Keratinocyte (primary cell): ENCODE results near the gene HSPBP1. TPM values are rescaled to one million over a fixed set of nuclear protein-coding genes. Genes with fewer than 3 reads are reported as not detected.

Experiments used
- DNase-seq: peaks from one replicate; pipeline ENCODE4 v3.0.0-alpha.2; 2011; ENCODE audit warnings: low read depth, missing footprints, low spot score
- FAIRE-seq: peaks from 2 replicates; lab custom pipeline; 2011; peaks lifted over from hg19 to GRCh38; lab: Jason Lieb, UNC
- H2AFZ ChIP-seq: 2 replicates; pipeline ENCODE4 v1.6.0; 2012; ENCODE audit warnings: low read length, control low read depth, inconsistent platforms; ENCODE audit not compliant: control insufficient read depth
- H3K27ac ChIP-seq: 2 replicates; pipeline ENCODE4 v1.5.1; 2011; ENCODE audit warnings: low read length; ENCODE audit not compliant: control insufficient read depth, insufficient read depth
- H3K27me3 ChIP-seq: 3 replicates; pipeline ENCODE4 v1.6.0; 2011; ENCODE audit warnings: low read length; ENCODE audit not compliant: control insufficient read depth, insufficient read depth; ENCODE audit errors: extremely low read depth
- H3K36me3 ChIP-seq, 2 experiments: 2 replicates in 1 of 2; 3 replicates in 1 of 2; pipeline ENCODE4 v1.5.1; 2011; ENCODE audit warnings: low read length in 2 of 2, mild to moderate bottlenecking in 1 of 2; ENCODE audit not compliant: control insufficient read depth in 2 of 2, insufficient read depth in 2 of 2; ENCODE audit errors: extremely low read depth in 1 of 2
- H3K4me1 ChIP-seq: 3 replicates; pipeline ENCODE4 v1.5.1; 2011; ENCODE audit warnings: low read length; ENCODE audit not compliant: control insufficient read depth, insufficient read depth; ENCODE audit errors: extremely low read depth
- H3K4me2 ChIP-seq: 3 replicates; pipeline ENCODE4 v1.6.0; 2011; ENCODE audit warnings: low read depth, low read length; ENCODE audit not compliant: control insufficient read depth, insufficient read depth; ENCODE audit errors: extremely low read depth
- H3K4me3 ChIP-seq, 3 experiments: fragments of 200-600 bp in 1 of 3; sonication (generic) in 1 of 3; 2 replicates in 2 of 3; 3 replicates in 1 of 3; pipeline ENCODE4 v1.5.1; 2011 to 2016; ENCODE audit warnings: low read length in 3 of 3, mild to moderate bottlenecking in 3 of 3, control low read depth in 2 of 3, inconsistent platforms in 1 of 3, low read depth in 1 of 3, mixed read lengths in 1 of 3, mixed run types in 1 of 3, moderate library complexity in 1 of 3; ENCODE audit not compliant: control insufficient read depth in 2 of 3, insufficient read depth in 2 of 3; ENCODE audit errors: extremely low read depth in 1 of 3
- H3K79me2 ChIP-seq: 2 replicates; pipeline ENCODE4 v1.6.0; 2012; ENCODE audit warnings: low read length; ENCODE audit not compliant: control insufficient read depth, insufficient read depth
- H3K9ac ChIP-seq: 3 replicates; pipeline ENCODE4 v1.6.0; 2011; ENCODE audit warnings: low read length; ENCODE audit not compliant: control insufficient read depth, insufficient read depth; ENCODE audit errors: extremely low read depth
- H3K9me1 ChIP-seq: 3 replicates; pipeline ENCODE4 v1.6.0; 2011; ENCODE audit warnings: low read length; ENCODE audit not compliant: control insufficient read depth, insufficient read depth; ENCODE audit errors: extremely low read depth
- H3K9me3 ChIP-seq: 2 replicates; pipeline ENCODE4 v1.5.1; 2012; ENCODE audit warnings: low read depth, low read length; ENCODE audit not compliant: control insufficient read depth
- H4K20me1 ChIP-seq: 3 replicates; pipeline ENCODE4 v1.6.0; 2011; ENCODE audit warnings: low read length; ENCODE audit not compliant: control insufficient read depth, insufficient read depth; ENCODE audit errors: extremely low read depth
- EZH2 ChIP-seq: IDR thresholded peaks from one replicate; pipeline ENCODE4 v1.6.1; 2012; ENCODE audit warnings: inconsistent platforms, mild to moderate bottlenecking, low read length, moderate library complexity
- dilution Hi-C: fragments of 300-500 bp; cut with MboI; formaldehyde crosslinking; loops from one replicate; pipeline ENCODE4 v1.7.0; 2020; ENCODE audit warnings: low sequenced_read_pairs; ENCODE audit not compliant: extremely low pct_ligation_motif_present
- polyA plus RNA-seq, 5 experiments: library from polyadenylated mRNA; depleted of rRNA in 3 of 5; stranded (reverse) in 3 of 5; stranded (forward) in 1 of 5; unstranded in 1 of 5; fragments of >200 nt; gene quantifications; 1 replicate in 1 of 5; 2 replicates in 3 of 5; 3 replicates in 1 of 5; pipeline versions ENCODE4 v1.2.1 to v1.2.3, GENCODE V29; 2011 to 2012; ENCODE audit warnings: missing spikeins in 2 of 5, low read depth in 1 of 5, low replicate concordance in 1 of 5
- TF ChIP-seq, protein P1 (sequence below), 3 experiments: IDR thresholded peaks in 1 of 3; conservative IDR thresholded peaks in 1 of 3; optimal IDR thresholded peaks in 1 of 3; 2 replicates in 2 of 3; 3 replicates in 1 of 3; pipeline versions ENCODE3 to v1.5.1; 2011; ENCODE audit warnings: low read length in 3 of 3, mild to moderate bottlenecking in 3 of 3, moderate library complexity in 2 of 3, control low read depth in 1 of 3, inconsistent platforms in 1 of 3; ENCODE audit not compliant: insufficient read depth in 2 of 3; ENCODE audit errors: extremely low read depth in 1 of 3

HSPBP1 gene
- polyA plus RNA-seq, 1 donor (not counting 4 experiments of a cell fraction or from before 2014, with no cell fraction given): 20.2 TPM

DNA sequence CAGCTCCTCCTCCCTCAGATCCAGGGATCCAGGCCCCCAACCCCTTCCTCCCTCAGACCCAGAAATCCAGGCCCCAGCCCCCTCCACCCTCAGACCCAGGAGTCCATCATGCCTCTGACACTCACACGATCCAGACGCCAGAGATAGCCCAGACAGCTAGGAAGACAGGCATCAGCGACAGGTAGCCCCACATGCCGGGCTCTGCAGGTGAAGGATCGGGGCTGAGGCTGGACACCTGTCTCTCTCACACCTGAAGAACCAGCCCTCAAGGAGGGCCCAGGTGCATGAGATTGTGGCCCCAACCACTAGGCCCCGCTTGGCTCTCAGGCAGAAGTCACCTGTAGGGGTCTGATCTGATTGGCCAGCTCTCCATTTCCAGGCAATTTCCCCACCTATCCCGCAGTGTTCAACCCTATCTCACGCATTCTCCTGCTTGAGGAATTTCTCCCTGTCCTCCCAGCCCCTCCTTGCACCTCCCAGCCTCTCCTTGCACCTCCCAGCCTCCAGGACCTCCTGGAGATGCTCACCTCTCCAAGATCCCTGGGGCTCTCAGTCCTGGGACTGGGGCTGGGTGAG is 41.0 kb upstream of the HSPBP1 start:
- Histone ChIP-seq H3K27ac (no peak overlapping the region), H3K9ac (no peak overlapping the region), H3K4me2 (no peak overlapping the region), H3K27me3 (peaks cover 19% of the 10 kb centered on the region), H3K4me1 (peaks cover 5% of the 10 kb centered on the region), H4K20me1 (no peaks in the 10 kb centered on the region), H3K9me3 (no peaks in the 10 kb centered on the region), H3K79me2 (no peaks in the 10 kb centered on the region), H3K36me3 (no peaks in the 10 kb centered on the region), H3K9me1 (no peaks in the 10 kb centered on the region), H3K4me3 (no peak overlapping the region), H2AFZ (no peak overlapping the region)
- dilution Hi-C loops: no loop called here
- no peak for DNase-seq
- FAIRE-seq: no peak
- TF ChIP-seq EZH2: no peak
- TF ChIP-seq, protein P1, sequence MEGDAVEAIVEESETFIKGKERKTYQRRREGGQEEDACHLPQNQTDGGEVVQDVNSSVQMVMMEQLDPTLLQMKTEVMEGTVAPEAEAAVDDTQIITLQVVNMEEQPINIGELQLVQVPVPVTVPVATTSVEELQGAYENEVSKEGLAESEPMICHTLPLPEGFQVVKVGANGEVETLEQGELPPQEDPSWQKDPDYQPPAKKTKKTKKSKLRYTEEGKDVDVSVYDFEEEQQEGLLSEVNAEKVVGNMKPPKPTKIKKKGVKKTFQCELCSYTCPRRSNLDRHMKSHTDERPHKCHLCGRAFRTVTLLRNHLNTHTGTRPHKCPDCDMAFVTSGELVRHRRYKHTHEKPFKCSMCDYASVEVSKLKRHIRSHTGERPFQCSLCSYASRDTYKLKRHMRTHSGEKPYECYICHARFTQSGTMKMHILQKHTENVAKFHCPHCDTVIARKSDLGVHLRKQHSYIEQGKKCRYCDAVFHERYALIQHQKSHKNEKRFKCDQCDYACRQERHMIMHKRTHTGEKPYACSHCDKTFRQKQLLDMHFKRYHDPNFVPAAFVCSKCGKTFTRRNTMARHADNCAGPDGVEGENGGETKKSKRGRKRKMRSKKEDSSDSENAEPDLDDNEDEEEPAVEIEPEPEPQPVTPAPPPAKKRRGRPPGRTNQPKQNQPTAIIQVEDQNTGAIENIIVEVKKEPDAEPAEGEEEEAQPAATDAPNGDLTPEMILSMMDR (optimal IDR thresholded peaks at IDR 0.05 in 1 of 3, IDR thresholded peaks at IDR 0.05 in 1 of 3, conservative IDR thresholded peaks at IDR 0.05 in 1 of 3; ENCODE audit: extremely low read depth in 1 of 3, insufficient read depth in 2 of 3, low read length in 3 of 3): no peak

DNA sequence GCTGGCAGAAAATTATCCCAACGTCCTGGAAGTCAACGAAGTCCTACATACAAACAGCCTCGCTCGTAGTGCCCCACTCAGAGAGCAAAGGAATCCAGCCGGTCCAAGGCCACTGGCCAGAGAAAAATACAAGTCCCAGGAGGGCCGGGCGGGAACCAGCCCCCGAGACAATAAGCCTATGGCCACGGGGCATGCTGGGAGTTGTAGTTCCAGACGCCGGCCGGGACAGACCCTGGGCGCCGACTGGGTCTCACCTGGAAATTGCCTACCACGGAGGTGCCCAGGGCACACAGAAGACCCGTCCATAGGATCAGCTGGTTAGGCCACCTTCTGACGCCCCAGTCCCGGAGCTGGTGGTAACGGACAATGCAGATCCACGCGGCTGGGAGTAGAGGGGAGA is 39.9 kb upstream of the HSPBP1 start:
- Histone ChIP-seq H3K4me1 (peaks cover 6% of the 10 kb centered on the region), H3K36me3 (no peaks in the 10 kb centered on the region), H4K20me1 (no peaks in the 10 kb centered on the region), H3K4me2 (no peak overlapping the region), H3K27me3 (peaks cover 19% of the 10 kb centered on the region), H3K9me1 (no peaks in the 10 kb centered on the region), H3K9me3 (no peaks in the 10 kb centered on the region), H3K9ac (no peak overlapping the region), H3K27ac (no peak overlapping the region), H3K4me3 (no peak overlapping the region), H3K79me2 (no peaks in the 10 kb centered on the region), H2AFZ (no peak overlapping the region)
- no peak for TF ChIP-seq EZH2
- TF ChIP-seq, protein P1 (optimal IDR thresholded peaks at IDR 0.05 in 1 of 3, IDR thresholded peaks at IDR 0.05 in 1 of 3, conservative IDR thresholded peaks at IDR 0.05 in 1 of 3; ENCODE audit: extremely low read depth in 1 of 3, insufficient read depth in 2 of 3, low read length in 3 of 3): no peak
- FAIRE-seq (no peak), DNase-seq (no peak)
- dilution Hi-C loops: no loop called here
